WTC11 (cell line): ENCODE results near the gene CLCN1. TPM values are rescaled to one million over a fixed set of nuclear protein-coding genes. Genes with fewer than 3 reads are reported as not detected.

Experiments used
- ATAC-seq: fragments of 200-7000 bp; cut with Tn5 transposase; 2 replicates; pipeline ENCODE4 v1.10.0; 2021; ENCODE audit warnings: mild to moderate bottlenecking, moderate library complexity
- CTCF ChIA-PET: fragments of 300-600 bp; sonication (Branson Sonifier 250); formaldehyde crosslinking; loops from one replicate; lab custom pipeline; 2021; ENCODE audit warnings: antibody characterized with exemption; lab: Charles Lee
- POLR2A ChIA-PET: fragments of 350-600 bp; sonication (Branson Sonifier 250); formaldehyde crosslinking; loops from one replicate; lab custom pipeline; 2021; ENCODE audit warnings: antibody characterized with exemption; lab: Charles Lee
- DNase-seq: peaks from one replicate; pipeline ENCODE4 v3.0.0; 2021; ENCODE audit warnings: low spot score
- H3K27ac Mint-ChIP-seq: 2 replicates; pipeline ENCODE4 v1.8.0; 2021; ENCODE audit warnings: mixed read lengths
- H3K27me3 Mint-ChIP-seq: 2 replicates; pipeline ENCODE4 v1.8.0; 2021; ENCODE audit warnings: low read depth, mild to moderate bottlenecking, moderate library complexity, mixed read lengths
- H3K36me3 Mint-ChIP-seq: 2 replicates; pipeline ENCODE4 v1.8.0; 2021; ENCODE audit warnings: mixed read lengths
- H3K4me1 Mint-ChIP-seq: 2 replicates; pipeline ENCODE4 v1.8.0; 2022; ENCODE audit warnings: mixed read lengths
- H3K4me3 Mint-ChIP-seq: 2 replicates; pipeline ENCODE4 v1.8.0; 2021; ENCODE audit warnings: mild to moderate bottlenecking, moderate library complexity, mixed read lengths
- H3K9me3 Mint-ChIP-seq: 2 replicates; pipeline ENCODE4 v1.8.0; 2021; ENCODE audit warnings: mixed read lengths
- CREB1 ChIP-seq: sonication (generic); formaldehyde crosslinking; IDR thresholded peaks from 2 replicates; pipeline ENCODE4 v1.8.0; 2023; ENCODE audit warnings: mild to moderate bottlenecking, missing genetic modification reagents
- MXD4 ChIP-seq: fragments of 250-450 bp; sonication (Bioruptor Pico); IDR thresholded peaks from 2 replicates; pipeline ENCODE4 v1.8.0; 2021; ENCODE audit warnings: mild to moderate bottlenecking, moderate library complexity, borderline replicate concordance
- NFATC4 ChIP-seq: fragments of 250-450 bp; sonication (Bioruptor Pico); IDR thresholded peaks from 2 replicates; pipeline ENCODE4 v1.9.0; 2021; ENCODE audit warnings: mild to moderate bottlenecking
- NFE2L1 ChIP-seq: sonication (generic); formaldehyde crosslinking; IDR thresholded peaks from 2 replicates; pipeline ENCODE4 v1.8.1; 2023; ENCODE audit warnings: missing genetic modification reagents
- TEAD4 ChIP-seq: sonication (generic); formaldehyde crosslinking; IDR thresholded peaks from 2 replicates; pipeline ENCODE4 v1.8.0; 2022; ENCODE audit warnings: mild to moderate bottlenecking, missing genetic modification reagents
- total RNA-seq: library from RNA; stranded (reverse); gene quantifications from 3 replicates; pipeline ENCODE4 v1.2.3, GENCODE V29; 2021
- TF ChIP-seq, protein P1 (sequence below): fragments of 250-450 bp; sonication (Bioruptor Pico); conservative IDR thresholded peaks from 2 replicates; pipeline ENCODE4 v1.9.0; 2021; ENCODE audit warnings: mild to moderate bottlenecking
- TF ChIP-seq, protein P2 (sequence below): fragments of 250-450 bp; sonication (Bioruptor Pico); IDR thresholded peaks from 2 replicates; pipeline ENCODE4 v1.9.0; 2021; ENCODE audit warnings: moderate library complexity, mild to moderate bottlenecking, inconsistent platforms, borderline replicate concordance
- TF ChIP-seq, protein P3 (sequence below): sonication (generic); formaldehyde crosslinking; IDR thresholded peaks from 2 replicates; pipeline ENCODE4 v1.8.1; 2023; ENCODE audit warnings: mild to moderate bottlenecking, missing genetic modification reagents, borderline replicate concordance
- TF ChIP-seq, protein P4 (sequence below): sonication (generic); formaldehyde crosslinking; IDR thresholded peaks from 2 replicates; pipeline ENCODE4 v1.8.0; 2023; ENCODE audit warnings: missing genetic modification reagents, mild to moderate bottlenecking, borderline replicate concordance
- TF ChIP-seq, protein P5 (sequence below): fragments of 250-450 bp; sonication (Bioruptor Pico); IDR thresholded peaks from 2 replicates; pipeline ENCODE4 v1.9.0; 2021; ENCODE audit warnings: mild to moderate bottlenecking

Gene CLCN1
- total RNA-seq, 1 experiment from 2014 or later, result 0.28 TPM

DNA sequence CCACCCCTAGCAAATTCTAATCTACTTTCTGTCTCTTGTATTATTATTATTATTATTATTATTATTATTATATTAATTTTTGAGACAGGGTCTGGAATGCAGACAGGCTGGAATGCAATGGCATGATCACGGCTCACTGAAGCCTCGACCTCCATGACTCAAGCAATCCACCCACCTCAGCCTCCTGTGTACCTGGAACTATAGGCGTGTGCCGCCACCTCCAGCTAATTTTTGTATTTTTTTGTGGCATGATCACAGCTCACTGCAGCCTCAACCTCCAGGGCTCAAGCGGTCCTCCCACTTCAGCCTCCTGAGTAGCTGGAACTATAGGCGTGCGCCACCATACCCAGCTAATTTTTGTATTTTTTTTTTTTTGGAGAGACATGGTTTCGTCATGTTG is 33.8 kb upstream of the CLCN1 start (continued):
- TF ChIP-seq, protein P1, sequence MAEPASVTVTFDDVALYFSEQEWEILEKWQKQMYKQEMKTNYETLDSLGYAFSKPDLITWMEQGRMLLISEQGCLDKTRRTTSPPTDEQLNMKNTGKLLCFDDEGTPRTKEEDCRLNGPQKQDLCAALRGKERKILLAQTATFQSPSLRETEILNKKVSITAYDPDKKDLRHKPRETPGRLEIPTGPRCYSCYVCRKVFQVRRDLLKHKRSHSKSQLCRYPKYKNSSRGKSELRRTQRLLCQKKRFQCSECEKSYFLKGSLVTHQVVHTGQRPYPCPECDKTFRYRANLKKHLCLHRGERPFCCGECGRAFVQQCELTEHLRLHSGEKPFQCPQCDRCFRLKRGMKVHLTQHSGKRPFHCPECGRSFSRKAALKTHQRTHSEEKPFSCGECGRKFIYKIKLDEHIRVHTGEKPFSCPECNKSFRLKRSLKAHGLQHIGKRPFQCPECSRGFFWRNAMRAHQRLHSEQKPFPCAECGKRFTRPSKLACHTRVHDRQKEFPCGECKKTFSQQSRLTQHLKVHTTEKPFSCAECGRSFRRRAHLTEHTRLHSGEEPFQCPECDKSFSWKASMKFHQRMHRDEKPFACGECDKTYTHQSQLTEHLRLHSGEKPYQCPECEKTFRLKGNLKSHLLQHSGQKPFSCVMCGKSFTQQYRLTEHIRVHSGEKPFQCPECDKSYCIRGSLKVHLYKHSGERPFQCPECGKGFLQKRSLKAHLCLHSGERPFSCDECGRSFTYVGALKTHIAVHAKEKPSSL (CRISPR knock-in tag), result no peak
- TF ChIP-seq, protein P2, sequence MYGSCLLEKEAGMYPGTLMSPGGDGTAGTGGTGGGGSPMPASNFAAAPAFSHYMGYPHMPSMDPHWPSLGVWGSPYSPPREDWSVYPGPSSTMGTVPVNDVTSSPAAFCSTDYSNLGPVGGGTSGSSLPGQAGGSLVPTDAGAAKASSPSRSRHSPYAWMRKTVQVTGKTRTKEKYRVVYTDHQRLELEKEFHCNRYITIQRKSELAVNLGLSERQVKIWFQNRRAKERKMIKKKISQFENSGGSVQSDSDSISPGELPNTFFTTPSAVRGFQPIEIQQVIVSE (CRISPR knock-in tag), result no peak
- no peak for TF ChIP-seq NFATC4 (CRISPR knock-in tag)

DNA sequence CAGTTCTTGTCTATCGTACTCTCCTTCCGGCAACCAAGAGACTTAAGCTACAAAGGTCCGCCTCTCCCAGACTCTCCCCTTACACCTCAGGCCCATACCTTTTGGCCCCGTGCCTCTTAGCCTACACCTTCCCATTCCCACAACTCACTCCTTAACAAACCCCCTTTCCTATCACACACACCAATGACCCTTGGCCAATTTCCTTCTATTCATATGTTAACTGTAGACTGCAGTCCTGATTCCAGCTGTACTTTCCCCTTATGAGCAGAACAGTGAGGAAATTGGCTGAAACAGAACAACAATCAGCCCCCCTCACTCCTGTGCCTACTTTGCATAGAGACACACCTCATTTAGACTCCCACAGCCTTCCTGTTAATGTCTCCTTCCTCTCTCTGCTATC is 32.5 kb upstream of the CLCN1 start:
- peaks cover 13% of the 10 kb centered on the region for H3K36me3 Mint-ChIP-seq
- DNase-seq (no peak), ATAC-seq (peak; percentile 32)
- TF ChIP-seq, protein P1 (CRISPR knock-in tag), result no peak
- TF ChIP-seq MXD4 (CRISPR knock-in tag), result no peak
- TF ChIP-seq, protein P3, sequence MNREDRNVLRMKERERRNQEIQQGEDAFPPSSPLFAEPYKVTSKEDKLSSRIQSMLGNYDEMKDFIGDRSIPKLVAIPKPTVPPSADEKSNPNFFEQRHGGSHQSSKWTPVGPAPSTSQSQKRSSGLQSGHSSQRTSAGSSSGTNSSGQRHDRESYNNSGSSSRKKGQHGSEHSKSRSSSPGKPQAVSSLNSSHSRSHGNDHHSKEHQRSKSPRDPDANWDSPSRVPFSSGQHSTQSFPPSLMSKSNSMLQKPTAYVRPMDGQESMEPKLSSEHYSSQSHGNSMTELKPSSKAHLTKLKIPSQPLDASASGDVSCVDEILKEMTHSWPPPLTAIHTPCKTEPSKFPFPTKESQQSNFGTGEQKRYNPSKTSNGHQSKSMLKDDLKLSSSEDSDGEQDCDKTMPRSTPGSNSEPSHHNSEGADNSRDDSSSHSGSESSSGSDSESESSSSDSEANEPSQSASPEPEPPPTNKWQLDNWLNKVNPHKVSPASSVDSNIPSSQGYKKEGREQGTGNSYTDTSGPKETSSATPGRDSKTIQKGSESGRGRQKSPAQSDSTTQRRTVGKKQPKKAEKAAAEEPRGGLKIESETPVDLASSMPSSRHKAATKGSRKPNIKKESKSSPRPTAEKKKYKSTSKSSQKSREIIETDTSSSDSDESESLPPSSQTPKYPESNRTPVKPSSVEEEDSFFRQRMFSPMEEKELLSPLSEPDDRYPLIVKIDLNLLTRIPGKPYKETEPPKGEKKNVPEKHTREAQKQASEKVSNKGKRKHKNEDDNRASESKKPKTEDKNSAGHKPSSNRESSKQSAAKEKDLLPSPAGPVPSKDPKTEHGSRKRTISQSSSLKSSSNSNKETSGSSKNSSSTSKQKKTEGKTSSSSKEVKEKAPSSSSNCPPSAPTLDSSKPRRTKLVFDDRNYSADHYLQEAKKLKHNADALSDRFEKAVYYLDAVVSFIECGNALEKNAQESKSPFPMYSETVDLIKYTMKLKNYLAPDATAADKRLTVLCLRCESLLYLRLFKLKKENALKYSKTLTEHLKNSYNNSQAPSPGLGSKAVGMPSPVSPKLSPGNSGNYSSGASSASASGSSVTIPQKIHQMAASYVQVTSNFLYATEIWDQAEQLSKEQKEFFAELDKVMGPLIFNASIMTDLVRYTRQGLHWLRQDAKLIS (CRISPR knock-in tag), result no peak
- TF ChIP-seq, protein P4, sequence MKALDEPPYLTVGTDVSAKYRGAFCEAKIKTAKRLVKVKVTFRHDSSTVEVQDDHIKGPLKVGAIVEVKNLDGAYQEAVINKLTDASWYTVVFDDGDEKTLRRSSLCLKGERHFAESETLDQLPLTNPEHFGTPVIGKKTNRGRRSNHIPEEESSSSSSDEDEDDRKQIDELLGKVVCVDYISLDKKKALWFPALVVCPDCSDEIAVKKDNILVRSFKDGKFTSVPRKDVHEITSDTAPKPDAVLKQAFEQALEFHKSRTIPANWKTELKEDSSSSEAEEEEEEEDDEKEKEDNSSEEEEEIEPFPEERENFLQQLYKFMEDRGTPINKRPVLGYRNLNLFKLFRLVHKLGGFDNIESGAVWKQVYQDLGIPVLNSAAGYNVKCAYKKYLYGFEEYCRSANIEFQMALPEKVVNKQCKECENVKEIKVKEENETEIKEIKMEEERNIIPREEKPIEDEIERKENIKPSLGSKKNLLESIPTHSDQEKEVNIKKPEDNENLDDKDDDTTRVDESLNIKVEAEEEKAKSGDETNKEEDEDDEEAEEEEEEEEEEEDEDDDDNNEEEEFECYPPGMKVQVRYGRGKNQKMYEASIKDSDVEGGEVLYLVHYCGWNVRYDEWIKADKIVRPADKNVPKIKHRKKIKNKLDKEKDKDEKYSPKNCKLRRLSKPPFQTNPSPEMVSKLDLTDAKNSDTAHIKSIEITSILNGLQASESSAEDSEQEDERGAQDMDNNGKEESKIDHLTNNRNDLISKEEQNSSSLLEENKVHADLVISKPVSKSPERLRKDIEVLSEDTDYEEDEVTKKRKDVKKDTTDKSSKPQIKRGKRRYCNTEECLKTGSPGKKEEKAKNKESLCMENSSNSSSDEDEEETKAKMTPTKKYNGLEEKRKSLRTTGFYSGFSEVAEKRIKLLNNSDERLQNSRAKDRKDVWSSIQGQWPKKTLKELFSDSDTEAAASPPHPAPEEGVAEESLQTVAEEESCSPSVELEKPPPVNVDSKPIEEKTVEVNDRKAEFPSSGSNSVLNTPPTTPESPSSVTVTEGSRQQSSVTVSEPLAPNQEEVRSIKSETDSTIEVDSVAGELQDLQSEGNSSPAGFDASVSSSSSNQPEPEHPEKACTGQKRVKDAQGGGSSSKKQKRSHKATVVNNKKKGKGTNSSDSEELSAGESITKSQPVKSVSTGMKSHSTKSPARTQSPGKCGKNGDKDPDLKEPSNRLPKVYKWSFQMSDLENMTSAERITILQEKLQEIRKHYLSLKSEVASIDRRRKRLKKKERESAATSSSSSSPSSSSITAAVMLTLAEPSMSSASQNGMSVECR (CRISPR knock-in tag), result no peak
- TF ChIP-seq TEAD4, result no peak
- TF ChIP-seq, protein P5, sequence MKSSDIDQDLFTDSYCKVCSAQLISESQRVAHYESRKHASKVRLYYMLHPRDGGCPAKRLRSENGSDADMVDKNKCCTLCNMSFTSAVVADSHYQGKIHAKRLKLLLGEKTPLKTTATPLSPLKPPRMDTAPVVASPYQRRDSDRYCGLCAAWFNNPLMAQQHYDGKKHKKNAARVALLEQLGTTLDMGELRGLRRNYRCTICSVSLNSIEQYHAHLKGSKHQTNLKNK (CRISPR knock-in tag), result no peak
- no peak for TF ChIP-seq CREB1 (CRISPR knock-in tag)
- TF ChIP-seq NFE2L1 (CRISPR knock-in tag), result peak; percentile 28; the same call in 1 of the 2 replicates
- ChIA-PET CTCF (interaction anchor here (0.7 to 2.0 kb wide), 5 partner anchors 20 to 97 kb away, joined by 3 to 11 read pairs (median 4); partner anchors contain the start of gene GSTK1), POLR2A (no interaction called here)
- H3K4me1 Mint-ChIP-seq, result peaks cover 28% of the 10 kb centered on the region
- H3K9me3 Mint-ChIP-seq, result peaks cover 14% of the 10 kb centered on the region
- H3K4me3 Mint-ChIP-seq, result no peak overlapping the region
- H3K27me3 Mint-ChIP-seq, result peaks cover 47% of the 10 kb centered on the region
- peak overlapping the region; percentile 26 for H3K27ac Mint-ChIP-seq
